ACC112 (cell line): Measurements from ENCODE around the gene MYO1D.

ENCODE experiments used
- H2AFZ ChIP-seq: fragments of 200-600 bp; sonication (generic); one replicate; pipeline ENCODE4 v1.6.0; 2017; ENCODE audit warnings: antibody characterized with exemption, low read length; ENCODE audit not compliant: unreplicated experiment
- H3K27ac ChIP-seq: fragments of 200-600 bp; sonication (generic); 2 replicates; pipeline ENCODE4 v1.5.1; 2014; ENCODE audit warnings: low read depth, mild to moderate bottlenecking, antibody characterized with exemption, low read length, moderate library complexity
- H3K27me3 ChIP-seq: fragments of 200-600 bp; sonication (generic); 2 replicates; pipeline ENCODE4 v1.6.1; 2014; ENCODE audit warnings: mild to moderate bottlenecking, antibody characterized with exemption, low read length, moderate library complexity, mixed read lengths; ENCODE audit not compliant: insufficient read depth
- H3K36me3 ChIP-seq: fragments of 200-600 bp; sonication (generic); 2 replicates; pipeline ENCODE4 v1.6.1; 2016; ENCODE audit warnings: mild to moderate bottlenecking, antibody characterized with exemption, low read length, moderate library complexity, mixed read lengths; ENCODE audit not compliant: insufficient read depth
- H3K4me1 ChIP-seq: fragments of 200-600 bp; sonication (generic); one replicate; pipeline ENCODE4 v1.6.1; 2016; ENCODE audit warnings: low read length, mixed read lengths; ENCODE audit not compliant: insufficient read depth, unreplicated experiment, control insufficient read depth
- H3K4me3 ChIP-seq: fragments of 200-600 bp; sonication (generic); 2 replicates; pipeline ENCODE4 v1.5.1; 2014; ENCODE audit warnings: mild to moderate bottlenecking, low read depth, low read length
- H3K79me2 ChIP-seq: fragments of 200-600 bp; sonication (generic); one replicate; pipeline ENCODE4 v1.6.0; 2016; ENCODE audit warnings: low read length; ENCODE audit not compliant: control insufficient read depth, unreplicated experiment, insufficient read depth

Gene MYO1D

DNA sequence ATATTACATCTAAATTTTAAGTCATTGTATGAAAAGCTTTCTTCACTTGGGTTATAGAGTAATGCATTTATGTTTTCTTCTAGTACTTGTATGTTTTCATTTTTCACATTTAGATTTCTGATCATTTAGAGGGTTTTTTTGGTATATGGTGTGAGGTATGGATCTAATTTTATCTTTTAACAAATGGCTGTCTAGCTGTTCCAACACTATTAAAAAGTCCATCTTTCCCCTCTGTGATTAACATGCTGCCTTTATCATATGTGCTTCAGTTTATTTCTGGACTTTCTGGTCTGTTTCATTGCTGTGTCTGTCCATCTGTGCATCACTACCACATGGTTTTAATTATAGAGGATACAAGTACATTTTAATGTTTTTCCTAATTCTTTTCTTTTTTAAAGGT lies 163.8 kb downstream of the MYO1D start:
- Histone ChIP-seq H3K27me3 (no peaks in the 10 kb centered on the region), H3K36me3 (no peaks in the 10 kb centered on the region), H2AFZ (no peak overlapping the region), H3K79me2 (no peaks in the 10 kb centered on the region), H3K27ac (no peak overlapping the region), H3K4me1 (no peaks in the 10 kb centered on the region), H3K4me3 (no peak overlapping the region)

DNA sequence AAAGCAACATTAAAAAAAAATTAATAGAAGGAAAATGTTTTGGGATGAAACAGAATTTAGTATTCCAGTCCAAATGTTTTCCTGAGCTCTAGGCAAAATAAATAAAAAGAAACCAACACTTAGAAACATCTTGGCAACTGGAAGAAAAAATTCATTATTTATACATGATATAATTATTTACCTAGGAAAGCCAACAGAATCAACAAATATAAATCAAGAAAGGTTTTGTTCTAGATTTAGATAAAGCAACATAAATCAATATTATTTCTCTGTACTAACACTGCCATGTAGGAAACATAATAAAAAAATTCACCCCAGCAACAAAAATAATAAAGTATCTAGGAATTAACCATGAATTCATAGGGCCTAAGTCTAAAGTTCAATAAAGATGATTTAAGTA lies 167.4 kb downstream of the MYO1D start:
- H3K4me1 ChIP-seq = no peaks in the 10 kb centered on the region
- H2AFZ ChIP-seq = no peak overlapping the region
- H3K27me3 ChIP-seq = no peaks in the 10 kb centered on the region
- no peaks in the 10 kb centered on the region for H3K36me3 ChIP-seq
- H3K4me3 ChIP-seq = no peak overlapping the region
- no peaks in the 10 kb centered on the region for H3K79me2 ChIP-seq
- no peak overlapping the region for H3K27ac ChIP-seq

DNA sequence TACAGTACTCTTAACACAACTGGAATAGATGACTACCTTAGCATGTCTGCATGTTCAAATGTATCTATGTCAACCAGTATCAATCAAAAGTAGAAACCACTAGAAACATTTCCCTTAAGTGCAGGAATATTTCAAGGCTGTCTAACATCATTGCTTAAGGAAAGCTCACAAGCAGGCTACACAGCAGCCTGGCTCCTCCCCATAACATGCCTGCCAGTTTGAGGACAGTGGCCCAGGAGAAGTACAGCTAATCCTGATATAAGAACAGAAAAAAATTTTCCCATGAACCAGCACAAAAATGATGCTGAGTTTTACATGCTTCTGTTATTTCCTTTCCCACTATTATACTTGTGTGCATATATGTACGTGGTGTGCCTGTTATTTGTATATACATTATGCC lies 175.1 kb downstream of the MYO1D start:
- no peaks in the 10 kb centered on the region for H3K4me1 ChIP-seq
- H2AFZ ChIP-seq = no peak overlapping the region
- H3K4me3 ChIP-seq = no peak overlapping the region
- H3K36me3 ChIP-seq = no peaks in the 10 kb centered on the region
- no peaks in the 10 kb centered on the region for H3K79me2 ChIP-seq
- no peak overlapping the region for H3K27ac ChIP-seq
- no peaks in the 10 kb centered on the region for H3K27me3 ChIP-seq

- Histone ChIP-seq H3K4me1 (no peaks in the 10 kb centered on the region), H3K27ac (no peak overlapping the region), H2AFZ (no peak overlapping the region), H3K36me3 (no peaks in the 10 kb centered on the region), H3K79me2 (no peaks in the 10 kb centered on the region), H3K27me3 (no peaks in the 10 kb centered on the region), H3K4me3 (no peak overlapping the region)
Observed at GRCh38 chr17:32699247-32699646, 177.7 kb downstream of the MYO1D start.

DNA sequence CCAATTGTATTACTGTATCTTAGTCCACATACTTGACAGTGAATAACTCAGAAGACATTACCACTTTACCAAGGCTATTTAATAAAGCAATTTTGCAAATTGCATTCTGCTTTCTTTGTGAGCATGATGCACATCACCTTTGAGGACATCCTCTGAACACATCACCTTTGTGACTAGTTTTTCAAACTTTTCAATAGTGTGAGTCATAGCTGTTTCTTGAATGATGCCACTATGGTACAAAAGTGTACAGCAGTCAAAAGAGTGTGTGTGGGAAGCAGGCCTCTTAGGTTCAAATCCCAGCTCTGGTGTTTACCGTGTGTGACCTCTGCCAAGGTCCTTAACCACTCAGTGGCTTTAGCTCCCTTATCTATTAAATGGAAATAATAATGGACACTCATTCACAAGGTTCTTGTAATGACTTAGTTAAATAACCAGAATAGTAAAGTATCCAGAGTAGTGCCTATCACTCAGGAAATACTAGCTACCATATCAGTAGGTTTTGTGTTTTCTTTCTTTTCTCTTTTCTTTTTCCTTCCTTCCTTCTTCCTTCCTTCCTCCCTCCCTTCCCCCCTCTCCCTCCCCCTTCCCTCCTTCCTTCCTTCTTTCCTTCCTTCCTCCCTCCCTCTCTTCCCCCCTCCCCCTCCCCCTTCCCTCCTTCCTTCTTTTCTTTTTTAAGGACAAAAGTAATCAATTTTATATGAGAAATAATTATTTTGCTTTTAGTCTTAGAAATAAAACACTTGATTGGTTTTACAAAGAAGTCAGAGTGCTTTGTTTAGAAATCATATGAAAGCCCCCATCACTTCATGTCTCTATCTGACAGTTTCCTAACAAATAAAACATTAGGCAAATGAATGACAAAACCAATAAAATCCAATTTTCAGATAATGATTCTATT lies 178.9 kb downstream of the MYO1D start:
- Histone ChIP-seq H3K4me1 (no peaks in the 10 kb centered on the region), H3K79me2 (no peaks in the 10 kb centered on the region), H3K27ac (no peak overlapping the region), H3K27me3 (no peaks in the 10 kb centered on the region), H2AFZ (no peak overlapping the region), H3K4me3 (no peak overlapping the region), H3K36me3 (no peaks in the 10 kb centered on the region)

GRCh38 chr17:32696426-32696825 lies 180.5 kb downstream of the MYO1D start:
- H3K27ac ChIP-seq = no peak overlapping the region
- no peak overlapping the region for H2AFZ ChIP-seq
- no peaks in the 10 kb centered on the region for H3K4me1 ChIP-seq
- H3K27me3 ChIP-seq = no peaks in the 10 kb centered on the region
- H3K4me3 ChIP-seq = no peak overlapping the region
- H3K79me2 ChIP-seq = no peaks in the 10 kb centered on the region
- no peaks in the 10 kb centered on the region for H3K36me3 ChIP-seq

DNA sequence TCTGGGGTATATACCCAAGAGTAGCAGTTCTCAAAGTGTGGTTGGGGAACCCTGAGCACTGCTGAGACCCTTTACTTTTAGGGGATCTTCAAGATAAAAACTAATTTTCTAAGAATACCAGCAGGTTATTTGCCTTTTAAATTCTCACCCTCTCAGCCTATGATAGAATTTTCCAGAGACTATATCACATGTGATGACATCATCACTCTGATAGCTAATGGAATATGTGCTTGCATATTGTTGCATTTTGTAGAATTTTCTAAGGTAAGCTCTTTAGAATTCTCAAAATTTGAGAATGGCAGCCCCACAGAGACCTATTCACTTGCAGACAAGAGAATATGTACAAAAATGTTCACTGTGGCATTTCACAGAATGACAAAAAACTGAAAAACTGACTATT lies 181.1 kb downstream of the MYO1D start:
- no peak overlapping the region for H2AFZ ChIP-seq
- H3K4me1 ChIP-seq = no peaks in the 10 kb centered on the region
- no peak overlapping the region for H3K27ac ChIP-seq
- H3K27me3 ChIP-seq = no peaks in the 10 kb centered on the region
- no peak overlapping the region for H3K4me3 ChIP-seq
- no peaks in the 10 kb centered on the region for H3K79me2 ChIP-seq
- H3K36me3 ChIP-seq = no peaks in the 10 kb centered on the region

GRCh38 chr17:32693194-32693897 lies 183.6 kb downstream of the MYO1D start:
- no peaks in the 10 kb centered on the region for H3K36me3 ChIP-seq
- H3K27ac ChIP-seq = no peak overlapping the region
- no peaks in the 10 kb centered on the region for H3K4me1 ChIP-seq
- no peaks in the 10 kb centered on the region for H3K79me2 ChIP-seq
- H3K27me3 ChIP-seq = no peaks in the 10 kb centered on the region
- H2AFZ ChIP-seq = no peak overlapping the region
- H3K4me3 ChIP-seq = no peak overlapping the region

DNA sequence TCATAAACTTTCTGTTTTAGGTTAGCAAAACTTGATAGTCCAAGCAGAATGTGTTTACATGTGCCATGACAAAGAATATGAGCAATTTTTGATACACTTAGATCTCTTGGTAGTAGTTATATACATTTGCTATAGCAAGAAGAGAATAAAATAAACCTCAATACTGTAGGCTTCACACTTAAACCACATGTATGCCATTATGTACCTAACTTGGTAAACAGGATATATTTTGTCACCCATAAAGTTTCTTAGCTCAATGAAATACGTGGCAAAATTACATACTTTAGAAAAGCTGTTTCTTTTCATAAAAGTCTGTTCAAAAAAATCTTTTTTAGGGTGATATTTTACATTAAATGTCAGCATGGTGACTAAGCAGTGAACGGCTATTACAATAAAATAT lies 184.7 kb downstream of the MYO1D start:
- Histone ChIP-seq H3K27me3 (no peaks in the 10 kb centered on the region), H3K36me3 (no peaks in the 10 kb centered on the region), H3K27ac (no peak overlapping the region), H2AFZ (no peak overlapping the region), H3K79me2 (no peaks in the 10 kb centered on the region), H3K4me3 (no peak overlapping the region), H3K4me1 (no peaks in the 10 kb centered on the region)

GRCh38 chr17:32689348-32689747 lies 187.6 kb downstream of the MYO1D start:
- no peak overlapping the region for H2AFZ ChIP-seq
- no peak overlapping the region for H3K27ac ChIP-seq
- no peak overlapping the region for H3K4me3 ChIP-seq
- no peaks in the 10 kb centered on the region for H3K27me3 ChIP-seq
- H3K4me1 ChIP-seq = no peaks in the 10 kb centered on the region
- H3K36me3 ChIP-seq = no peaks in the 10 kb centered on the region
- H3K79me2 ChIP-seq = no peaks in the 10 kb centered on the region

DNA sequence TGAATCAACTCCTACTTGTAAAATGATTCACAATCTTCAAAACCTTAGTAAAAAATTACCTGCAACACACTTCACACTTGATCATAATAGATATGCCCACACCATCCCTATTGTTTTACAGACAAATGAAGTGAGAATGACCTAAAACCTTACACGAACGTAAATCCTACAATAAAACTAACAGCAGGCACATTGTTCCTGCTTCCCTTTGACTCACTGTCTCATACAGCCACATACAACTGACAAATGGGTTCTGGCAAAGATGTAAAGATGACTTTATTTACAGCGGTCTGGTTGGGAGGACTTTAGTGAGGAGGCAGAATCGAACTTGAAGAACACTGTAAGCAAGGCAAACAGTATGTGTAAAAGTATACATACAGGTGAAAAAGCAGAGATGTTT lies 188.7 kb downstream of the MYO1D start:
- Histone ChIP-seq H3K36me3 (no peaks in the 10 kb centered on the region), H3K27me3 (no peaks in the 10 kb centered on the region), H3K79me2 (no peaks in the 10 kb centered on the region), H2AFZ (no peak overlapping the region), H3K27ac (no peak overlapping the region), H3K4me3 (no peak overlapping the region), H3K4me1 (no peaks in the 10 kb centered on the region)
